Tibial nerve (tissue), 4 donors: ENCODE results near the gene ATP5MG.

Source experiments
- CTCF ChIP-seq, 5 experiments: fragments of 200-600 bp in 3 of 5; fragments of 450-650 bp in 2 of 5; sonication (generic) in 3 of 5; IDR thresholded peaks; one replicate each; pipeline ENCODE4 v1.5.1; 2016 to 2019; ENCODE audit warnings: antibody characterized with exemption in 5 of 5, mild to moderate bottlenecking in 3 of 5, moderate library complexity in 2 of 5
- EP300 ChIP-seq, 2 donors: sonication (generic); formaldehyde crosslinking; IDR thresholded peaks; one replicate each; pipeline ENCODE4 v1.6.1; 2017; ENCODE audit warnings: antibody characterized with exemption in 2 of 2, mild to moderate bottlenecking in 1 of 2
- POLR2A ChIP-seq, 2 donors: fragments of 450-650 bp; IDR thresholded peaks; one replicate each; pipeline ENCODE4 v1.6.1; 2017; ENCODE audit warnings: antibody characterized with exemption in 2 of 2, mild to moderate bottlenecking in 2 of 2, moderate library complexity in 2 of 2

- TF ChIP-seq EP300 (IDR thresholded peaks at IDR 0.05) (no peak), CTCF (IDR thresholded peaks at IDR 0.05) (no peak), POLR2A (IDR thresholded peaks at IDR 0.05) (no peak)
Measured at GRCh38 chr11:118373263-118373662, 28.1 kb upstream of the ATP5MG start.
